RWPE2 (cell line): ENCODE measurements around the gene ASTN2.

Source experiments
- ATAC-seq: fragments of 200-7000 bp; cut with Tn5 transposase; 3 replicates; pipeline ENCODE4 v1.9.1; 2021; ENCODE audit warnings: low read depth
- DNase-seq: peaks from one replicate; pipeline ENCODE4 v3.0.0-alpha.2; 2020; ENCODE audit warnings: low spot score
- H3K27ac ChIP-seq: fragments of 450-650 bp; 2 replicates; pipeline ENCODE4 v1.5.1; 2017; ENCODE audit warnings: mild to moderate bottlenecking; ENCODE audit not compliant: poor library complexity, severe bottlenecking
- H3K27me3 ChIP-seq: fragments of 250-450 bp; sonication (Bioruptor Pico); 2 replicates; pipeline ENCODE4 v1.5.1; 2021; ENCODE audit warnings: mild to moderate bottlenecking, moderate library complexity; ENCODE audit not compliant: insufficient read depth, poor library complexity, severe bottlenecking
- H3K36me3 ChIP-seq: fragments of 250-450 bp; sonication (Bioruptor Pico); 2 replicates; pipeline ENCODE4 v1.5.1; 2020; ENCODE audit warnings: low read depth, mild to moderate bottlenecking, moderate library complexity
- H3K4me1 ChIP-seq: fragments of 250-450 bp; sonication (Bioruptor Pico); 2 replicates; pipeline ENCODE4 v1.5.1; 2021; ENCODE audit warnings: mild to moderate bottlenecking, moderate library complexity; ENCODE audit not compliant: insufficient read depth, poor library complexity, severe bottlenecking
- H3K4me3 ChIP-seq: fragments of 250-450 bp; sonication (Bioruptor Pico); 2 replicates; pipeline ENCODE4 v1.5.1; 2021; ENCODE audit warnings: mild to moderate bottlenecking, moderate library complexity; ENCODE audit not compliant: severe bottlenecking
- H3K9me3 ChIP-seq: fragments of 250-450 bp; sonication (Bioruptor Pico); 2 replicates; pipeline ENCODE4 v1.5.1; 2021; ENCODE audit warnings: mild to moderate bottlenecking, moderate library complexity; ENCODE audit not compliant: severe bottlenecking
- TF ChIP-seq, protein P1 (sequence below): fragments of 450-650 bp; IDR thresholded peaks from one replicate; pipeline ENCODE4 v1.5.1; 2017; ENCODE audit warnings: mild to moderate bottlenecking, moderate library complexity; ENCODE audit not compliant: poor library complexity, severe bottlenecking

Gene ASTN2

DNA sequence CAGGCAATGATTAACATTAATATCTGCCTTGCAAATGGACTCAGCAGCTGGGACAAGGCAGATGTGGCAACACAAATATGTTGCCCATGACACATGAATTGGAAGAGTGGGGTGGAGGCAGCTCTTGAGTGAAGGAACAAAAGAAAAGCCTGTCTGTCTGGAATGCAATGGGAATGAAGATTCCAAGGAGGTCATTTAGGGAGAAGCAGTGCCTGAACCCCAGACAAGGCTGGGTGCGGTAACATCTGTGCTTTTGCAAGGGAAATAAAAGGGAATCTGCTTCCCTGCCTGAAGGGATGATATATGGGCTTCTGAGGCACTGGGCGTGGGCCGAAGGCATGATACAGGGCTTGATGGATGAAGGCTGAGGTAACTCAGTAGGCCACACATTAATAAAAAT lies 821.9 kb downstream of the ASTN2 start:
- Histone ChIP-seq H3K36me3 (no peaks in the 10 kb centered on the region), H3K27me3 (no peaks in the 10 kb centered on the region), H3K4me3 (no peak overlapping the region), H3K9me3 (no peaks in the 10 kb centered on the region), H3K4me1 (no peaks in the 10 kb centered on the region), H3K27ac (no peak overlapping the region)
- TF ChIP-seq, protein P1, sequence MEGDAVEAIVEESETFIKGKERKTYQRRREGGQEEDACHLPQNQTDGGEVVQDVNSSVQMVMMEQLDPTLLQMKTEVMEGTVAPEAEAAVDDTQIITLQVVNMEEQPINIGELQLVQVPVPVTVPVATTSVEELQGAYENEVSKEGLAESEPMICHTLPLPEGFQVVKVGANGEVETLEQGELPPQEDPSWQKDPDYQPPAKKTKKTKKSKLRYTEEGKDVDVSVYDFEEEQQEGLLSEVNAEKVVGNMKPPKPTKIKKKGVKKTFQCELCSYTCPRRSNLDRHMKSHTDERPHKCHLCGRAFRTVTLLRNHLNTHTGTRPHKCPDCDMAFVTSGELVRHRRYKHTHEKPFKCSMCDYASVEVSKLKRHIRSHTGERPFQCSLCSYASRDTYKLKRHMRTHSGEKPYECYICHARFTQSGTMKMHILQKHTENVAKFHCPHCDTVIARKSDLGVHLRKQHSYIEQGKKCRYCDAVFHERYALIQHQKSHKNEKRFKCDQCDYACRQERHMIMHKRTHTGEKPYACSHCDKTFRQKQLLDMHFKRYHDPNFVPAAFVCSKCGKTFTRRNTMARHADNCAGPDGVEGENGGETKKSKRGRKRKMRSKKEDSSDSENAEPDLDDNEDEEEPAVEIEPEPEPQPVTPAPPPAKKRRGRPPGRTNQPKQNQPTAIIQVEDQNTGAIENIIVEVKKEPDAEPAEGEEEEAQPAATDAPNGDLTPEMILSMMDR = no peak
- ATAC-seq (no peak; the same call in 2 of the 3 replicates), DNase-seq (no peak)

DNA sequence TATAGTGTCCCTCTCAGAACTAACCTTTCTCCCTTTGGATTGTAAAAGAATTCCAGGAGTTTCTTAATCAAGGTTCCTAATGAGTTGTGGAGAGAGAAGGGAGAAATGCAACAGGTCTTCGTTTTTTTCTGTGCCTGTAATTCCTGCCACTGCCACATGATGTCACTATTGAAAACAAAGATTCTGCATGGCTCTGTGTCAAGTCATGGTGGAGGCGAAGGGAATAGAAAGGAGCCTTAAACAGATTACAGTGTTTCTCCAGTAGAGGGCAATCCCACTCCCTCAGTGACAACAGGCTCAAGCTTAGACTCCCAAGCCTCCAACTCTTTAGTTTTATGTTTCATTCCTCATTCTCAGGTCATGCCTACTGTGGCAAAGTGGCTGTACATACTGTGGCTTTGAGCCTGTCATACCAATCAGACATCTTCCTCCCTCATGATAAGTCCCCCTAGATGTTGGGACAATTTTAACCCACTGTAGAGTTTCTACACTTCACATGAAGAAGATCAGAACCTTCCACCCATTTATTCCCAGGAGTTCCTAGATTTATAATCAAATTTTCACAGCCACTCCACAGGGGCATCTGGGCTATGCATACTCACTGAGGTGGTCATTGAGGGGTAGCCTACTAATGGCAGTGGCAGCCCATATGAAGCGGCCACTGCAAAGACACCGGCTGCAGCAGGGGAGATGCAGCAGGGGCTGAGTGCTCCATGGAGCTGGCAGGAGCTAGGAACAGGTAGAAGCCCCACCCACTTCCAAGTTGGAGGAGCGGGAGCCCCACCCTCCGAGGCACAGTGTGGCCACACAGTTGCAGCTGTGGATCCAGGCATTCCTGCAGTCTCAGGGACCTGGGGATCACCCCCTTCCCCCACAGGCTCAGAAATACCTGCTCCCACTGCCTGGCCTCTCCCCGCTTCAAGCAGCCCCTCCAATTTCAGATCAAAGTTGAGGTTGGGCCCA lies 825.2 kb downstream of the ASTN2 start:
- DNase-seq = no peak
- TF ChIP-seq, protein P1 = peak; percentile 23

DNA sequence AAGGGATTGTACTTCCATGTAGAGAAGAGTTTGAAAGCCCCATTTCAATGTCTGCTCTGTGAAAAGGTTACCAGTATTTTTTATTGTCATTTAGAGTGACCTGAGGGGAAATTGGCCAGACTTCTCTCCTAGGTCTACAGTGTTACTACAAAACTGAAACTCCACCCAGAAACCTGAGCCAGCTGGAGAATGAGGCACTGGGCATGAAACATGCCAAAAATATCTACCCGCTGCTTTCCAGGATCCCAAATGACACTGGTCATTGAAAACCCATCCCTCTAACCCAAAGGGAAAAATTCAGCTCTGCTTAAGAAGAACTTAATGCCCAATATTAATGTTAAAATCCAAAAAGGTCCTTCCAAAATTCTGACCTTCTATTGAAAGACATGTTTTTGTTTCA lies 826.9 kb downstream of the ASTN2 start:
- no peak for DNase-seq
- H3K9me3 ChIP-seq = no peaks in the 10 kb centered on the region
- no peaks in the 10 kb centered on the region for H3K36me3 ChIP-seq
- H3K4me3 ChIP-seq = no peak overlapping the region
- TF ChIP-seq, protein P1 = no peak
- H3K27ac ChIP-seq = no peak overlapping the region
- no peak for ATAC-seq
- no peaks in the 10 kb centered on the region for H3K27me3 ChIP-seq
- no peaks in the 10 kb centered on the region for H3K4me1 ChIP-seq

More for the DNA sequence above, 825.2 kb downstream of the ASTN2 start:
- H3K27ac ChIP-seq = no peak overlapping the region
- no peak overlapping the region for H3K4me3 ChIP-seq
- H3K4me1 ChIP-seq = no peaks in the 10 kb centered on the region
- no peaks in the 10 kb centered on the region for H3K9me3 ChIP-seq
- no peak for ATAC-seq
- no peaks in the 10 kb centered on the region for H3K36me3 ChIP-seq
- H3K27me3 ChIP-seq = no peaks in the 10 kb centered on the region

- DNase-seq = no peak
Observed at GRCh38 chr9:116585896-116586295, 829.0 kb downstream of the ASTN2 start.

More at GRCh38 chr9:116585896-116586295, 829.0 kb downstream of the ASTN2 start:
- no peaks in the 10 kb centered on the region for H3K36me3 ChIP-seq
- TF ChIP-seq, protein P1 = no peak
- no peak for ATAC-seq
- no peaks in the 10 kb centered on the region for H3K27me3 ChIP-seq
- H3K27ac ChIP-seq = no peak overlapping the region
- H3K9me3 ChIP-seq = no peaks in the 10 kb centered on the region
- no peak overlapping the region for H3K4me3 ChIP-seq
- H3K4me1 ChIP-seq = no peaks in the 10 kb centered on the region
